IMR-90 (cell line): Measurements from ENCODE around the gene MEF2B. TPM values are rescaled to one million over a fixed set of nuclear protein-coding genes. Genes with fewer than 3 reads are reported as not detected.

Experiments
- ATAC-seq: fragments of 200-7000 bp; cut with Tn5 transposase; 2 replicates; pipeline ENCODE4 v1.9.1; 2020; ENCODE audit warnings: low read depth, mild to moderate bottlenecking, moderate library complexity
- BruUV-seq: library from RNA; stranded (reverse); fragments of 400-500 nt; replicated peaks from 2 replicates; lab custom pipeline; 2021; lab: Mats Ljungman, UMichigan
- CTCF ChIA-PET: fragments of 300-600 bp; formaldehyde crosslinking; extraction: SDS; loops from one replicate; lab custom pipeline; 2021; ENCODE audit warnings: antibody characterized with exemption; lab: Yijun Ruan, JAX
- POLR2A ChIA-PET: fragments of 300-600 bp; sonication (Branson Sonifier 250); formaldehyde crosslinking; loops from one replicate; lab custom pipeline; 2022; ENCODE audit warnings: antibody characterized with exemption; ENCODE audit not compliant: unreplicated experiment; lab: Charles Lee
- DNase-seq: peaks from one replicate; pipeline ENCODE4 v3.0.0; 2013
- H2AFZ ChIP-seq: replicated peaks from 2 replicates; pipeline ENCODE3; 2013; ENCODE audit warnings: low read length, mild to moderate bottlenecking; ENCODE audit not compliant: poor library complexity
- H2AK5ac ChIP-seq: 2 replicates; pipeline ENCODE4 v1.6.1; 2013; ENCODE audit warnings: low read depth, low read length, inconsistent platforms
- H2AK9ac ChIP-seq: replicated peaks from 2 replicates; pipeline ENCODE3; 2013; ENCODE audit warnings: mild to moderate bottlenecking, low read depth, low read length, moderate library complexity; ENCODE audit not compliant: poor library complexity
- H2BK120ac ChIP-seq: 2 replicates; pipeline ENCODE4 v1.6.1; 2013; ENCODE audit warnings: low read depth, low read length, inconsistent platforms
- H2BK15ac ChIP-seq: 3 replicates; pipeline ENCODE4 v1.6.1; 2013; ENCODE audit warnings: low read depth, low read length, inconsistent platforms
- H2BK20ac ChIP-seq: 2 replicates; pipeline ENCODE4 v1.6.1; 2013; ENCODE audit warnings: low read depth, mild to moderate bottlenecking, inconsistent platforms, low read length, moderate library complexity
- H2BK5ac ChIP-seq: 2 replicates; pipeline ENCODE4 v1.6.1; 2013; ENCODE audit warnings: mild to moderate bottlenecking, low read depth, low read length, inconsistent platforms; ENCODE audit not compliant: poor library complexity, severe bottlenecking
- H3K14ac ChIP-seq: replicated peaks from 2 replicates; pipeline ENCODE4 v1.6.1; 2013; ENCODE audit warnings: low read depth, low read length, inconsistent platforms
- H3K18ac ChIP-seq: 2 replicates; pipeline ENCODE4 v1.6.1; 2013; ENCODE audit warnings: low read depth, low read length, control low read depth
- H3K23ac ChIP-seq: 2 replicates; pipeline ENCODE4 v1.6.1; 2013; ENCODE audit warnings: low read depth, low read length, inconsistent platforms
- H3K27ac ChIP-seq: 2 replicates; pipeline ENCODE4 v1.5.1; 2013; ENCODE audit warnings: mild to moderate bottlenecking, control low read depth, low read length; ENCODE audit not compliant: insufficient read depth
- H3K27me3 ChIP-seq: 2 replicates; pipeline ENCODE4 v1.6.1; 2013; ENCODE audit warnings: low read length; ENCODE audit not compliant: control insufficient read depth, insufficient read depth
- H3K36me3 ChIP-seq: 2 replicates; pipeline ENCODE4 v1.6.1; 2013; ENCODE audit warnings: low read length, mixed read lengths; ENCODE audit not compliant: control insufficient read depth, insufficient read depth
- H3K4ac ChIP-seq: 2 replicates; pipeline ENCODE4 v1.6.1; 2013; ENCODE audit warnings: low read depth, low read length, inconsistent platforms
- H3K4me1 ChIP-seq: 2 replicates; pipeline ENCODE4 v1.6.1; 2013; ENCODE audit warnings: low read length, mixed read lengths; ENCODE audit not compliant: control insufficient read depth, insufficient read depth
- H3K4me2 ChIP-seq: 2 replicates; pipeline ENCODE4 v1.6.1; 2013; ENCODE audit warnings: low read depth, mild to moderate bottlenecking, control low read depth, low read length, moderate library complexity
- H3K4me3 ChIP-seq: 2 replicates; pipeline ENCODE4 v1.5.1; 2013; ENCODE audit warnings: low read depth, mild to moderate bottlenecking, control low read depth, low read length, moderate library complexity; ENCODE audit not compliant: insufficient read depth
- H3K56ac ChIP-seq: 2 replicates; pipeline ENCODE4 v1.6.1; 2013; ENCODE audit warnings: low read length, inconsistent platforms; ENCODE audit not compliant: insufficient read depth; ENCODE audit errors: extremely low read depth
- H3K79me1 ChIP-seq, 2 experiments: 2 replicates each; pipeline ENCODE4 v1.6.1; 2013; ENCODE audit warnings: low read length in 2 of 2, inconsistent platforms in 1 of 2, low read depth in 1 of 2
- H3K9ac ChIP-seq: 2 replicates; pipeline ENCODE4 v1.6.1; 2013; ENCODE audit warnings: low read depth, low read length, control low read depth
- H3K9me1 ChIP-seq: 2 replicates; pipeline ENCODE4 v1.6.1; 2013; ENCODE audit warnings: low read length, inconsistent platforms; ENCODE audit not compliant: insufficient read depth
- H3K9me3 ChIP-seq: 2 replicates; pipeline ENCODE4 v1.6.1; 2013; ENCODE audit warnings: low read length; ENCODE audit not compliant: control insufficient read depth, insufficient read depth
- H4K20me1 ChIP-seq: 2 replicates; pipeline ENCODE4 v1.6.1; 2013; ENCODE audit warnings: low read length, inconsistent platforms; ENCODE audit not compliant: insufficient read depth
- H4K5ac ChIP-seq: 2 replicates; pipeline ENCODE4 v1.6.1; 2013; ENCODE audit warnings: mild to moderate bottlenecking, low read depth, low read length, control low read depth
- H4K8ac ChIP-seq, 2 experiments: 2 replicates each; pipeline ENCODE4 v1.6.1; 2013; ENCODE audit warnings: low read depth in 2 of 2, low read length in 2 of 2, control low read depth in 1 of 2, inconsistent platforms in 1 of 2
- H4K91ac ChIP-seq: 2 replicates; pipeline ENCODE4 v1.6.1; 2013; ENCODE audit warnings: low read depth, low read length, inconsistent platforms; ENCODE audit not compliant: insufficient read depth
- CHD1 ChIP-seq: IDR thresholded peaks from 2 replicates; pipeline ENCODE4 v1.6.1; 2012; ENCODE audit warnings: low read depth, low read length, improper control_type of control experiment
- MAZ ChIP-seq: IDR thresholded peaks from 2 replicates; pipeline ENCODE4 v1.6.1; 2012; ENCODE audit warnings: low read depth, mild to moderate bottlenecking, low read length, improper control_type of control experiment, moderate library complexity, borderline replicate concordance
- RAD21 ChIP-seq: IDR thresholded peaks from 2 replicates; pipeline ENCODE4 v1.6.1; 2012; ENCODE audit warnings: low read length, improper control_type of control experiment
- RFX5 ChIP-seq: IDR thresholded peaks from 2 replicates; pipeline ENCODE4 v1.8.0; 2012; ENCODE audit warnings: low read depth, mild to moderate bottlenecking, low read length, moderate library complexity
- WGBS, 2 experiments: methylation state at CpG; one replicate each; pipeline versions ENCODE4 v1.1.5 to v1.1.7; 2013; ENCODE audit warnings: missing lambda C conversion rate in 2 of 2; ENCODE audit not compliant: insufficient read length in 1 of 2; ENCODE audit errors: extremely low coverage in 2 of 2; 5-methylcytosine and 5-hydroxymethylcytosine counted together
- dilution Hi-C: fragments of 300-500 bp; cut with HindIII; formaldehyde crosslinking; loops from one replicate; pipeline ENCODE4 v1.14.3; 2018; ENCODE audit warnings: low sequenced_read_pairs; ENCODE audit not compliant: unreplicated experiment
- in situ Hi-C: fragments of 300-500 bp; cut with MboI; formaldehyde crosslinking; loops from 3 replicates; pipeline ENCODE4 v1.14.3; 2019; ENCODE audit warnings: low sequenced_read_pairs, inconsistent platforms, mixed read lengths
- intact Hi-C: fragments of 100-400 bp; cut with micrococcal nuclease; formaldehyde crosslinking; loops from 2 replicates; pipeline ENCODE4 v1.10.0; 2022
- polyA plus RNA-seq, 3 experiments: library from polyadenylated mRNA; depleted of rRNA; stranded (reverse); fragments of >200 nt; gene quantifications; 2 replicates each; pipeline ENCODE4 v1.2.3, GENCODE V29; 2012; ENCODE audit warnings: low replicate concordance in 1 of 3
- total RNA-seq: library from RNA; depleted of rRNA; stranded (reverse); fragments of >200 nt; gene quantifications from 2 replicates; pipeline ENCODE4 v1.2.3, GENCODE V29; 2012

MEF2B gene
- total and polyA plus RNA-seq, 2 of the 4 experiments (the other 2 are of a cell fraction) = 0.18 to 0.94 TPM

GRCh38 chr19:19212916-19213315, 42.9 kb upstream of the MEF2B start:
- H3K36me3 ChIP-seq = no peaks in the 10 kb centered on the region
- POLR2A ChIA-PET = no interaction called here
- no peak overlapping the region for H3K27ac ChIP-seq
- TF ChIP-seq RAD21 = no peak
- TF ChIP-seq CHD1 = no peak
- no peak for TF ChIP-seq MAZ
- no peak for TF ChIP-seq RFX5
- H2BK15ac ChIP-seq = no peak overlapping the region
- WGBS, 2 experiments = no CpG with 5 or more reads among the region's 7 CpGs
- H2BK20ac ChIP-seq = no peak overlapping the region
- no peak overlapping the region for H2AK9ac ChIP-seq
- peaks cover 29% of the 10 kb centered on the region for H3K27me3 ChIP-seq
- intact Hi-C loops (no loop called here), dilution Hi-C loops (no loop called here), in situ Hi-C loops (no loop called here)
- no peak overlapping the region for H4K8ac ChIP-seq
- no peak overlapping the region for H2BK5ac ChIP-seq
- H4K91ac ChIP-seq = no peak overlapping the region
- no peaks in the 10 kb centered on the region for H3K4me1 ChIP-seq
- peaks cover 6% of the 10 kb centered on the region; the same call in 1 of the 2 replicates for H4K20me1 ChIP-seq
- H2AFZ ChIP-seq = no peak overlapping the region
- no peak overlapping the region for H3K4ac ChIP-seq
- no peaks in the 10 kb centered on the region for H3K9me3 ChIP-seq
- H3K23ac ChIP-seq = no peak overlapping the region
- no peak overlapping the region for H2BK120ac ChIP-seq
- CTCF ChIA-PET = no interaction called here
- no peak overlapping the region for H3K56ac ChIP-seq
- no peaks in the 10 kb centered on the region for H3K79me1 ChIP-seq
- no peak overlapping the region for H3K18ac ChIP-seq
- BruUV-seq = no TSS peak
- no peak overlapping the region for H2AK5ac ChIP-seq
- ATAC-seq (no peak), DNase-seq (no peak)
- H3K4me2 ChIP-seq = no peak overlapping the region
- H4K5ac ChIP-seq = no peak overlapping the region
- H3K9ac ChIP-seq = no peak overlapping the region
- H3K14ac ChIP-seq = no peak overlapping the region
- H3K9me1 ChIP-seq = 0 out of 2 replicates have a peak, but pooled peaks cover 2% of the 10 kb centered on the region
- H3K4me3 ChIP-seq = no peak overlapping the region
